Activated B cell treated with CpG ODN at 0.5 μM for 24 hours (primary cell): ENCODE data around the gene NUTM2D. TPM values are rescaled to one million over a fixed set of nuclear protein-coding genes. Genes with fewer than 3 reads are reported as not detected.
"Not testable (repeated sequence)": the region's sequence is repeated elsewhere in the genome, so short reads cannot be mapped to it uniquely, and the experiment has no call there.

Experiments used
- ATAC-seq: fragments of 200-7000 bp; cut with Tn5 transposase; one replicate; pipeline ENCODE4 v1.10.0; 2021; ENCODE audit warnings: low read depth, mild to moderate bottlenecking, moderate library complexity
- CTCF ChIA-PET: fragments of 350-600 bp; sonication (Branson Sonifier 250); formaldehyde crosslinking; loops from one replicate; lab custom pipeline; 2021; ENCODE audit warnings: antibody characterized with exemption; lab: Charles Lee
- POLR2A ChIA-PET: fragments of 350-600 bp; sonication (Branson Sonifier 250); formaldehyde crosslinking; loops from one replicate; lab custom pipeline; 2021; ENCODE audit warnings: antibody characterized with exemption; lab: Charles Lee
- DNase-seq: peaks from one replicate; pipeline ENCODE4 v3.0.0; 2022
- H3K27ac Mint-ChIP-seq: one replicate; pipeline ENCODE4 v1.8.0; 2020; ENCODE audit warnings: mixed read lengths
- H3K27me3 Mint-ChIP-seq: one replicate; pipeline ENCODE4 v1.8.0; 2021; ENCODE audit warnings: mixed read lengths
- H3K36me3 Mint-ChIP-seq: one replicate; pipeline ENCODE4 v1.8.0; 2021; ENCODE audit warnings: low read depth, mixed read lengths
- H3K4me1 Mint-ChIP-seq: one replicate; pipeline ENCODE4 v1.8.0; 2021; ENCODE audit warnings: mixed read lengths
- H3K4me3 Mint-ChIP-seq: one replicate; pipeline ENCODE4 v1.8.0; 2020; ENCODE audit warnings: mild to moderate bottlenecking, mixed read lengths
- H3K9me3 Mint-ChIP-seq: one replicate; pipeline ENCODE4 v1.8.0; 2020; ENCODE audit warnings: mixed read lengths
- intact Hi-C: fragments of 100-400 bp; cut with micrococcal nuclease; formaldehyde crosslinking; loops from one replicate; pipeline ENCODE4 v1.15.1; 2024
- total RNA-seq: library from RNA; stranded (reverse); gene quantifications from 2 replicates; pipeline ENCODE4 v1.2.3, GENCODE V29; 2022

The NUTM2D gene
- total RNA-seq, 1 donor from 2014 or later = 3.7 TPM

DNA sequence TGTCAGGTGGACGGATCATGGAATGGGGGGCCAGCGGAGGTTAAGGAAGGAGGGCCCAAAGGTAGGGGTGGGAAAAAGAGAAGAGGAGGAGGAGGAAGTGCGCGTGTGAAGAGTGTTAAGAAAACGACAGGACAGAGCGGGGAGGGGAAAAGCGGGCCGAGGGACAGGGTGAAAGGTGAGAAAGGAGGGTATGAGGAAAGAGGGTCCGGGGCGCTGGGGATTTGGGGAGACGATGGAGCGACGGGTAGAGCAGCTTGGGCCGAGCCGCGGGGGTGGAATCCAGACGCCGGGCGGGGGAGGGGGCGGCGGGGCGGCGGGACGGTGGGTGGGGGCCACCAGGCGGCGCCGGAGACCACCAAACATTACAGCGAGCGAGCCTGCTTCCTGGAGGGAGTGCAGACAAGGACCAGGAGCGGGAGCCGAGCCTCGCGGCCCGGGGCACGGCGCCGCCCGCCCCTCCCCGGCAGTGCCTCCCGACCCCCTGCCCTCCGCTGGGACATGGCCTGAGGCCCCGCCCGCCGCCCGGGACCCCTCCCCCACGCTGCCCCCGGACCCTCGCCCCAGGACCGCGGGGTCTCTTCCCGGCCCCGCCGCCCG is 15.9 kb upstream of the NUTM2D start:
- peak overlapping the region; percentile 83 for H3K27ac Mint-ChIP-seq
- peak; percentile 5 for ATAC-seq
- intact Hi-C loops = loop anchor here (5.0 kb wide), 2 partner anchors 244 to 404 kb away; partner anchors contain the start of gene SHLD2
- POLR2A ChIA-PET, H3K9me3 Mint-ChIP-seq, CTCF ChIA-PET, H3K27me3 Mint-ChIP-seq, DNase-seq: not testable (repeated sequence)
- H3K4me3 Mint-ChIP-seq = peak overlapping the region; percentile 85
- peaks cover 13% of the 10 kb centered on the region for H3K36me3 Mint-ChIP-seq
- H3K4me1 Mint-ChIP-seq = peaks cover 13% of the 10 kb centered on the region

DNA sequence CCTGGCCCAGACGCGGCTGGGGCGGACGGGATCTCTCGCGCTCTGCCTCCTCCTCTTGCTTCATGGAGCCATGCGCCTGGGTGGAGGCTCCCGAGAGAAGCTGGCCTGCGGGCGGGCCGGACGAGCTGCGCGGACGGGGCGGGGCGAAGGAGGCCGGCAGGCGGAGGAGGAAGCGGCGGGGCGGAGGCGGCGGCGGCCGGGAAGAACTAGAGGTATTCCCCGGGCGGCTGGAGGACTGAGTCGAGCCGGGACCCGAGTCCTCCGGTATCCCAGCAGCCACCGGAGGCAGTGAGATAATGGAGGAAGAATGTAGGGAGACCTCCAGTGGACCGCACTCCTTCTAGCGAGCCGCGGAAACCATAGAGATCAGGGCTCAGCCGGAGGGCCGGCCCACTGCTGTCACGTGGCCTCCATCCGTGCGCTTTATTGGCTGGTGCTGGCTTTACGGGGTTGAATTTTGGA is 15.3 kb upstream of the NUTM2D start:
- H3K9me3 Mint-ChIP-seq, POLR2A ChIA-PET, CTCF ChIA-PET, H3K27me3 Mint-ChIP-seq: not testable (repeated sequence)
- Mint-ChIP-seq H3K4me3 (peak overlapping the region; percentile 84), H3K4me1 (peaks cover 13% of the 10 kb centered on the region), H3K27ac (peak overlapping the region; percentile 83), H3K36me3 (peaks cover 13% of the 10 kb centered on the region)
- intact Hi-C loops = loop anchor here (5.0 kb wide), 2 partner anchors 245 to 405 kb away; partner anchors contain the start of gene SHLD2
- peak; percentile 74 for DNase-seq
- peak; percentile 78 for ATAC-seq

DNA sequence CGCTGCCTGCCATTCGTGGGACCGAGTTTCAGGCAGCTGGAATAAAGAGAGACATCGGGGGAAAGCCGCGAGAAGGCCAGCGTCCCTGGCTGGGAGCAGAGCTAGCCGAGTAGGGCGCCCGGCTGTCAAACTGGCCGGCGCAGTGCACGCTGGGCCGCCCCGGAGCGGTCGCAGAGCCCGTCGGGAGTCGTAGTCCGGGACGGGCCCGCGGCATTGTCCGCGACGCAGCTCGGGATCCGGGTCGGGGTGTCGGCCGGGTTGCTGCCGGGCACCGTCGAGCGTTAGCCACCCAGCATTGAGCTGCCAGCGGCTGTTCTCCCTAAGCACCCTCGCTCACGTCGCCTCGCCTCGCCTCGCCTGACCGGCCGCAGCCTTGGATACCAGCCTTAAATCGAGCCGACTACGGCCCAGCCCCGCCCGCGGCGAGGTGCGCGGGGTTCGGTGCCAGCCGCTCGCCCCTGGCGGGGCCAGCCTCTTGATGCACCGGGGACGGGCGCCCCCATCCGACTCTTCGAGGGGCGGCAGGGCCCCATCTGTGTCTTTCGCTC is 14.8 kb upstream of the NUTM2D start:
- POLR2A ChIA-PET = not testable (repeated sequence)
- intact Hi-C loops = loop anchor here (5.0 kb wide), 2 partner anchors 245 to 405 kb away; partner anchors contain the start of gene SHLD2

DNA sequence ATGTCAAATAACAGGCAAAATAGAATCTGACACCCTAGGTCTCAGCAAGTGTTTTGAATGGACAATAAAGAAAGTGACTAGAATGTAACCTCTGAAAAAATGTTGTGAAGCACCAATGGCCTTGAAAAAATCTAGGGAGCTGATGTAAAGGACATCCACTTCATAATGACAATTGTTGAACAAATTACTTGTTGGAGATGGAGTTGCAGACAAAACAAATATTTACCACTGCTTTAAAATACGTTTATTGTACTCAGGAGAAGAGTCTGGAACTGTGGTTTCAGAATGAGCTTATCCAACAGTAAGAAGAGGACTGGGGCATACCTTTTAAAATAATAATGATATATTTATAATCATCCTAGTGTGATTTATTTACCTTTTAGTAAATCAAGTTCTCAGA is 11.8 kb upstream of the NUTM2D start:
- ATAC-seq, H3K4me3 Mint-ChIP-seq, H3K4me1 Mint-ChIP-seq, CTCF ChIA-PET, POLR2A ChIA-PET, H3K36me3 Mint-ChIP-seq, H3K27me3 Mint-ChIP-seq, H3K27ac Mint-ChIP-seq, DNase-seq, H3K9me3 Mint-ChIP-seq, intact Hi-C loops: not testable (repeated sequence)

More for the DNA sequence above, 14.8 kb upstream of the NUTM2D start:
- H3K9me3 Mint-ChIP-seq, H3K36me3 Mint-ChIP-seq, H3K27me3 Mint-ChIP-seq: not testable (repeated sequence)
- ATAC-seq (peak; percentile 76), DNase-seq (peak; percentile 85)
- Mint-ChIP-seq H3K4me1 (peaks cover 10% of the 10 kb centered on the region), H3K4me3 (peak overlapping the region; percentile 84), H3K27ac (peak overlapping the region; percentile 83)
- CTCF ChIA-PET = interaction anchor here (0.6 kb wide), 1 partner anchor 401 kb away, joined by 3 read pairs; no protein-coding TSS in a partner anchor

DNA sequence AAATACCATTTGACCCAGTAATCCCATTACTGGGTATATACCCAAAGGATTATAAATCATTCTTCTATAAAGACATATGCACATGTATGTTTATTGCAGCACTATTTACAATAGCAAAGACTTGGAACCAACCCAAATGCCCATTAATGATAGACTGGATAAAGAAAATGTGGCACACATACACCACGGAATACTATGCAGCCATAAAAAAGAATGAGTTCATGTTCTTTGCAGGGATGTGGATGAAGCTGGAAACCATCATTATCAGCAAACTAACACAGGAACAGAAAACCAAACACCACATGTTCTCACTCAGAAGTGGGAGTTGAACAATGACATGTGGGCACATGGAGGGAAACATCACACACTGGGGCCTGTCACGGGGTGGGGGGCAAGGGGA is 7.4 kb upstream of the NUTM2D start:
- H3K4me1 Mint-ChIP-seq, H3K4me3 Mint-ChIP-seq, H3K27me3 Mint-ChIP-seq, H3K27ac Mint-ChIP-seq, POLR2A ChIA-PET, H3K36me3 Mint-ChIP-seq, intact Hi-C loops, DNase-seq, H3K9me3 Mint-ChIP-seq, CTCF ChIA-PET, ATAC-seq: not testable (repeated sequence)

DNA sequence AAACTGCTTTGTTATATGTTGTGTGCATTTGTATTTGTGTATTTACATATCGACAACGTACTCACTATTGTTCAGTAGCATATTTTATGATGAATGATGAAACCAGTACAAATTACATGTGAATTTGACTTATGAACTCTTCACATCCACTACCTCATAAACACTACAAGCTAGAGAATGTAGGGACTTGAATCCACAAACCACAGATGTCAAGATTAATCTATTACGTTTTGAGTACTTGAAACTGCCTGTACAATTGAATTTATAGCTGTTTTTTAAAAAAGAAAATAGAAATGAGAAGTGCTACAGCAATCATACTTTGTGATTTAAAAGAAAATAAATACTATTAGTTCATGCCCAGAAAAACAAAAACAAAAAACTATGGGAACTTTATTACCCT is 4.7 kb upstream of the NUTM2D start:
- H3K4me1 Mint-ChIP-seq, H3K4me3 Mint-ChIP-seq, H3K36me3 Mint-ChIP-seq, POLR2A ChIA-PET, intact Hi-C loops, DNase-seq, H3K9me3 Mint-ChIP-seq, H3K27me3 Mint-ChIP-seq, ATAC-seq, CTCF ChIA-PET, H3K27ac Mint-ChIP-seq: not testable (repeated sequence)

DNA sequence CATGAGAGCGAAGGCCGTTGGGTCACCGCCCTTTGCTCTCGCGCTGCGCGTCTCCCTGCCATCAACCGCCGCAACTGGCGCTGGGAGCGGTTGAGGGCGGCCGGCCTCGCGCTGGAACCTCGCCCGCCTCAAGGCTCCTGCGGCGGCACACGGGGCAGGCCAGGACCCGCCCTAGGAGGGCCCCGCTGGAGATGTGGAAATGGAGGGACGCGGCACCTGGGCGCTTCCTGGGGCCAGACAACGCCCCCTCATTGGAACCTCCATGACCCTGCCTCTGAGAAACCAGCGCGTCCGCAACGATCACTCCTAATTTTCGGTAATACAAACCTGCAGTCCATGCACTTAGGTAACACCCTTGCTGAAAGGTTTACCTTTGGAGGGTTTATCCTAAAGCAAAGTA is 2.4 kb upstream of the NUTM2D start:
- not testable (repeated sequence) for H3K4me3 Mint-ChIP-seq

DNA sequence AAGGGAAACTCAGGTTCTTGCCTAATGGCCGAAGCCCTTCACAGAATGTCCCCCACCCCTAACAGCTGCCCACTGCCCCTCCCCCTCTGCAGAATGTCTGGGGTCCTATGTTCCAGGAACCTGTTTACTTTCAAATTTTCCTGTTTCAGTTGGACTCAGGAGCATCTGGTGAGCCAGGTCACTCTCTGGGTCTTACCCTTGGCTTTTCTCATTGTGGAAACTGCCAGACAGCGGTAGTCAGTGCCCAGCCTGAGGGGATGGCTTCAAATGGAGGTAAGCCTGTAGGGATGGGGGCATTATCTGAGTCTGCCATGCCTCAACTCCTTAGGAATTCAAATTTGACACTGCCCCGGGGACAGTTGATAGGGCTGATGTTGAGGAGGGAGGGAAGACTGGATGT is 615 bp downstream of the NUTM2D start:
- H3K4me3 Mint-ChIP-seq, DNase-seq, H3K27ac Mint-ChIP-seq, CTCF ChIA-PET, ATAC-seq, H3K4me1 Mint-ChIP-seq, H3K36me3 Mint-ChIP-seq, intact Hi-C loops, H3K9me3 Mint-ChIP-seq, POLR2A ChIA-PET, H3K27me3 Mint-ChIP-seq: not testable (repeated sequence)

More for the DNA sequence above, 2.4 kb upstream of the NUTM2D start:
- H3K4me1 Mint-ChIP-seq, H3K27ac Mint-ChIP-seq, POLR2A ChIA-PET, H3K36me3 Mint-ChIP-seq, CTCF ChIA-PET, DNase-seq, H3K9me3 Mint-ChIP-seq, H3K27me3 Mint-ChIP-seq, ATAC-seq, intact Hi-C loops: not testable (repeated sequence)

DNA sequence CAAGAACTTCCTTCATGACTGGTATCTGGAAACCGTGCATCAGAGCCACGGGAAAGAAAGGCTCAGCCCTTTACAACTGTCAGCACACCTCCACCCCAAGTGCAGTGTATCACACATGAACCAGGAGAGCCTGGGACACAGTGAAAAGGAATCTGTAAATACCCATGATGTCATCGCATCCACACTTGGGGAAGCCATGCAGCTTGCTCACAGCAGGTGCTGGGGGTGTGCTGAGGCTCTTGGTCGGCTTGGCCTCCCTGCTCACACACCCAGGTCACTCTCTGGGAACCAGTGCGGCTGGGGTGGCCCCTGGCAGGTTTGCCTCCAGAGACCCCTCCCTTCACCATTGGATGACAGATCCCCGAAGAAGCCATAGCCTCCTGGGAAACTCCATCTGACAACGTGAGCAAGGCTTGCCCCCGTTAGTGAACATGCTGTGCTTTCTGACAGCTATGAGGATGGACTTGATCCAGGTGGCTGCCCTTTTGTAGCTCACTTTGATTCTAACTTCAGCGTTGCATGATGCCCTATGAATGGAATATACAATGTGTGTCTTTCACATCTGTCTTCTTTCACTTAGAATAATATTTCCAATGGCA is 12.1 kb downstream of the NUTM2D start:
- H3K36me3 Mint-ChIP-seq, H3K9me3 Mint-ChIP-seq, CTCF ChIA-PET, POLR2A ChIA-PET, H3K27ac Mint-ChIP-seq, ATAC-seq, H3K4me3 Mint-ChIP-seq, H3K4me1 Mint-ChIP-seq, DNase-seq, H3K27me3 Mint-ChIP-seq, intact Hi-C loops: not testable (repeated sequence)

DNA sequence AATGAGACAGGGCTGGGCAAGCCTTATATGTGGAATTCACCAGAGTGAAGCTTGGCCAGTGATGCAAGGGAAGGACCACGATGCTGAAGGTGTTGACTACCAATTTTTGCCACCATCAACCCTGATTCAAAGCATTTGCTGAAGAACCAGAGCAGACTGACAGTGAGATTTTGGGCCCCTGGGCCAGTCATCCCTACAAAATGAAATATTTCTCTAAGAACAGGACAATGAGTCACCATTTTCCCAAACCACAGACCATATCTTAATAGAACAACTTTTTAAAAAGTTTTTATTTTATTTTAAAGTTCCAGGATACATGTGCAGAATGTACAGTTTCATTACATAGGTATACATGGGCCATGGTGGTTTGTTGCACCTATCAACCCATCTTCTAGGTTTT is 16.5 kb downstream of the NUTM2D start:
- DNase-seq, ATAC-seq, intact Hi-C loops, CTCF ChIA-PET, H3K27ac Mint-ChIP-seq, H3K4me1 Mint-ChIP-seq, H3K27me3 Mint-ChIP-seq, H3K9me3 Mint-ChIP-seq, POLR2A ChIA-PET, H3K36me3 Mint-ChIP-seq, H3K4me3 Mint-ChIP-seq: not testable (repeated sequence)

DNA sequence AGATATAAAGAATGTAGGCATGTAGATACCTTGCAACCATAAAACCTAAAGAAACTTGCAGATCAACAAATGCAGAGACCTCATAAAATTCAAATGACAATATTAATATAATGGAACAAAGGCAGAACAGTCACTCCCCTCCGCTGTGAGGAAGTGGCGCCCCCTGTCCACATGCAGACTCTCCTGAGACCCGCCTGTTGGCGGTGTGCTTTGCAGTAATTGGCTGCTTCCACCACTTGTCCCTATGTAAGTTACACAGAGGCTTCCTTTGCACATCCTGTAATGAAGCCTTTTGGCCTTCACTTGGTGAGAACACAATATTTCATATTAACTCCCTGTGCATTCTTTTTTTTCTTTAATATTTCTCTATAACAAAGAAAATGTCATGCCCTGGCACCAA is 21.6 kb downstream of the NUTM2D start:
- DNase-seq, H3K4me3 Mint-ChIP-seq, POLR2A ChIA-PET, H3K4me1 Mint-ChIP-seq, H3K27ac Mint-ChIP-seq, CTCF ChIA-PET, intact Hi-C loops, H3K27me3 Mint-ChIP-seq, ATAC-seq, H3K36me3 Mint-ChIP-seq, H3K9me3 Mint-ChIP-seq: not testable (repeated sequence)
